IgD-negative memory B cell (primary cell): ENCODE data around the gene STPG2. TPM values are rescaled to one million over a fixed set of nuclear protein-coding genes. Genes with fewer than 3 reads are reported as not detected.
A peak's percentile ranks its signal among the peaks of the same experiment; 100 is the strongest.
"Not testable (repeated sequence)": the region's sequence is repeated elsewhere in the genome, so short reads cannot be mapped to it uniquely, and the experiment has no call there.

ENCODE experiments used
- H3K27ac Mint-ChIP-seq, 3 donors: one replicate each; pipeline ENCODE4 v1.8.0; 2020 to 2022; ENCODE audit warnings: mild to moderate bottlenecking in 3 of 3, mixed read lengths in 3 of 3, moderate library complexity in 1 of 3
- H3K27me3 Mint-ChIP-seq: one replicate; pipeline ENCODE4 v1.8.0; 2021; ENCODE audit warnings: mixed read lengths
- H3K36me3 Mint-ChIP-seq: one replicate; pipeline ENCODE4 v1.8.0; 2020; ENCODE audit warnings: mild to moderate bottlenecking, mixed read lengths
- H3K4me1 Mint-ChIP-seq, 3 donors: one replicate each; pipeline ENCODE4 v1.8.0; 2020 to 2022; ENCODE audit warnings: mixed read lengths in 3 of 3, mild to moderate bottlenecking in 1 of 3
- H3K4me3 Mint-ChIP-seq, 4 donors: one replicate each; pipeline ENCODE4 v1.8.0; 2020 to 2022; ENCODE audit warnings: mild to moderate bottlenecking in 4 of 4, mixed read lengths in 4 of 4, moderate library complexity in 3 of 4
- H3K9me3 Mint-ChIP-seq, 3 donors: one replicate each; pipeline ENCODE4 v1.8.0; 2020 to 2021; ENCODE audit warnings: mixed read lengths in 3 of 3, mild to moderate bottlenecking in 1 of 3
- polyA plus RNA-seq: library from polyadenylated mRNA; unstranded; fragments of 300-500 nt; fragmentation: Illumina TruSeq; gene quantifications from one replicate; pipeline ENCODE4 v1.2.3, GENCODE V29; 2021

Gene STPG2
- polyA plus RNA-seq, 1 donor from 2014 or later: 0.18 TPM

DNA sequence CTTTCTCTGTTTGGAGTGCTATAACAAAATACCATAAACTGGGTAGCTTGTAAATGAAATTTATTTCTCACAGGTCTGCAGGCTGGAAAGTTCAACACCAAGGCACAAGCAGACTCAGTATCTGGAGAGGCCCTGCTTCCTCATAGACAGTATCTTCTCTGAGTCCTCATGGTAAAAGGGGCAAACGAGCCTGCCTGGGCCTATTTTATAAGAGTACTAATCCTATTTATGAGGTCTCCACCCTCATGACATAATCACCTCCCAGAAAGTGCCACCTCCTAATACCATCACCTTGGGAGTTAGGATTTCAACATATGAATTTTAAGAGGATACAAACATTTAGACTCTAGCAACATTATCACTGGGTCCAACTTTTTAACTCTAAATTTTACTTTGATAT lies 200.3 kb downstream of the STPG2 start:
- Mint-ChIP-seq H3K4me3 (no peak overlapping the region), H3K36me3 (peaks cover 2% of the 10 kb centered on the region), H3K27ac (no peak overlapping the region), H3K9me3 (peaks cover 4 to 24% (median 15%) of the 10 kb centered on the region in 3 donors), H3K4me1 (peaks cover 0 to 1% (median 0%) of the 10 kb centered on the region in 3 donors), H3K27me3 (no peaks in the 10 kb centered on the region)

DNA sequence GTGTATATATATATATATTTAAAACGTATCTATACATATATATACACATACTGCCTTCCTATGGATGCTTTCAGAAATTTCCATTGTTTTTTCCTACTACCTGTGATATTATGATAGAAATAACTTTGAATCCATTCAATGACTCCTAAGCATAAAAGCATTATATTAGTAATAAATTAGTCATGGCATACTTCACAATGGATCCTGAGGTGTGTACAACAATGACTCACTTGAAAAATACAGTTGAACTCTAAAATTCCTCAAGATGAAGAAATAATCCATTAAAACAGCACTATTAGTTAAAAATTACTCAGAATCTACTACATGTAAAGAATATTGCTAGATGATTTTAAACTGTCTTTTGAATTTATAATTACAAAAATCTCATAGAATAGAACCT lies 201.1 kb downstream of the STPG2 start:
- Mint-ChIP-seq H3K4me1 (peaks cover 0 to 1% (median 0%) of the 10 kb centered on the region in 3 donors), H3K27me3 (no peaks in the 10 kb centered on the region), H3K9me3 (peaks cover 4 to 24% (median 15%) of the 10 kb centered on the region in 3 donors), H3K36me3 (peaks cover 2% of the 10 kb centered on the region), H3K4me3 (no peak overlapping the region), H3K27ac (no peak overlapping the region)

DNA sequence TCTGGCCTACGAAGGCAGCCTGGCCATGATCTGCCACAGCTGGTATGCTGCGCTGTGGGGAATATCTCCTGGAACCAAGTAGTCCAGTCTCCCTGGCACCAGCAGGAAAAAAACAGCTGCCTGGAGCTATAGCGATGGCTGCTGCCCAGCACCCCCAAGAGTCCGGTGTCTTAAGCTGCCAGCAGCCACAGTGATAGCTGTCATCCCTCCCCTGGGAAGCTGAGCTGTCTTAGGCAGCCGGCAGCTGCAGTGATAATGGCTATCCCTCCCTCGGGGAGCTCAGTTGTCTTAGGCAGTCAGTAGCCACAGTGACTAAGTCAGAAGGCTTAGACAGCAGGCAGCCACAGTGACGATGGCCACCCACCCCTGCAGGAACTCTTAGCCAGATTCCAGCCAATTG lies 205.1 kb downstream of the STPG2 start:
- no peak overlapping the region for H3K27ac Mint-ChIP-seq
- H3K4me1 Mint-ChIP-seq: peaks cover 0 to 1% (median 0%) of the 10 kb centered on the region in 3 donors
- no peaks in the 10 kb centered on the region for H3K27me3 Mint-ChIP-seq
- peaks cover 6 to 37% (median 20%) of the 10 kb centered on the region in 3 donors for H3K9me3 Mint-ChIP-seq
- H3K4me3 Mint-ChIP-seq: no peak overlapping the region
- peaks cover 2% of the 10 kb centered on the region for H3K36me3 Mint-ChIP-seq

DNA sequence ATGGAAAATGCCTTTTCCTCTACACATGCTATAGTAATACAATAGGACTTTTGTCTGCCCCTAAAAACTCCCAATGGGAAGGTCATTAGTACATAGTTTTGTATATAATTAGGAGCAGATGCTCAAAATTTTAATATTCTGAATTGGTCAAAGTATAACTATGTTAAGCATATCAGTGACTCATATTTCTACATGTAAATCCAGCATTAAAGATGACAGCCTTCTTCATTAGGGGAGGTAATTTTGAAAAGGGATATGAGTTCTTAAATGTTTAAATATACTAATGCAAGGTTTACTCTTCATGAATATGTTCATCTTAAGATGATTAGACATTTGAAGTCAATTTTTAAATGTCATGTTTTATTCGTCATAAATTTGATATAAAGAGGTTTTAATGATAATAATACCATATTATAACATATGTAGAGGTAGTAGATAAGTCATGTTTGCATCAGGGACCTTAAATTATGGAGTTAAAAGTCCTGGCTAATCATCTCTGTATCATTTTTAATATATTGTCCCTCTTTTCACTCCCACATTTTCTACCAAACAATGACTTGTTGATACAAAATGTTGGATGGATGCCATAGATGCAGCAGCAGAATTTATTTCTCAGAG lies 218.8 kb downstream of the STPG2 start:
- no peaks in the 10 kb centered on the region for H3K36me3 Mint-ChIP-seq
- H3K27me3 Mint-ChIP-seq: no peaks in the 10 kb centered on the region
- H3K9me3 Mint-ChIP-seq: no peaks in the 10 kb centered on the region
- H3K4me1 Mint-ChIP-seq: no peaks in the 10 kb centered on the region
- H3K4me3 Mint-ChIP-seq: no peak overlapping the region
- peak overlapping the region in 1 of 3 donors; percentile 81 for H3K27ac Mint-ChIP-seq

DNA sequence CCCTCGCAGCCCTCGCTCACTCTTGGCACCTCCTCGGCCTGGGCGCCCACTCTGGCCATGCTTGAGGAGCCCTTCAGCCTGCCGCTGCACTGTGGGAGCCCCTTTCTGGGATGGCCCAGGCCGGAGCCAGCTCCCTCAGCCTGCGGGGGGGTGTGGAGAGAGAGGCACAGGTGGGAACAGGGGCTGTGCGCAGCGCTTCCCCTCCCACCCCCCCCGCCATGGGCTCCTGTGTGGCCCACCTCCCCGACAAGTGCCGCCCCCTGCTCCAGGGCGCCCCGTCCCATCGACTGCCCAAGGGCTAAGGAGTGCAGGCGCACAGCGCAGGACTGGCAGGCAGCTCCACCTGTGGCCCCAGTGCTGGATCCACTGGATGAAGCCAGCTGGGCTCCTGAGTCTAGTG lies 220.2 kb downstream of the STPG2 start:
- Mint-ChIP-seq H3K36me3 (no peaks in the 10 kb centered on the region), H3K27ac (no peak overlapping the region), H3K4me1 (no peaks in the 10 kb centered on the region), H3K4me3 (no peak overlapping the region), H3K9me3 (no peaks in the 10 kb centered on the region), H3K27me3 (no peaks in the 10 kb centered on the region)

DNA sequence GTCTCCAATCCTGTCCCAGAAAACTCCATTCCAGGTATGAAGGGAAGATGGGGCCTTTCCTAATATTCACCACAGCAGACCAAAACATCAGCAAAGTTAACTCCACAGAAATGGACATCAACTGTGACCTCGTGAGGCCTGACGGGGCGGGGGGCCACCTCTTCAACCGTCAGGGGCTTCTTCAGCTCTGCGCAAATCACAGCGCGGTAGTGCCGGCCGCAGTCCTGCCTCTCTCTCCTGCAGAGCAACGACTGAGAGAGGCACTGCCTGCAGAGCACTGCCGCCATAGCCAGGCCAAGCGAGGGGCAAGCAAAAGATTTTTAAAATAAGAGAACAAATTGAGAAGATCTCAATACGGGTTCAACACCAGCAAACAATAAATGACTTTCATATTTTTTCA lies 226.2 kb downstream of the STPG2 start:
- H3K9me3 Mint-ChIP-seq: peaks cover 0 to 6% (median 5%) of the 10 kb centered on the region in 3 donors
- H3K27me3 Mint-ChIP-seq: no peaks in the 10 kb centered on the region
- H3K4me1 Mint-ChIP-seq: no peaks in the 10 kb centered on the region
- H3K36me3 Mint-ChIP-seq: no peaks in the 10 kb centered on the region
- no peak overlapping the region for H3K4me3 Mint-ChIP-seq
- no peak overlapping the region for H3K27ac Mint-ChIP-seq

DNA sequence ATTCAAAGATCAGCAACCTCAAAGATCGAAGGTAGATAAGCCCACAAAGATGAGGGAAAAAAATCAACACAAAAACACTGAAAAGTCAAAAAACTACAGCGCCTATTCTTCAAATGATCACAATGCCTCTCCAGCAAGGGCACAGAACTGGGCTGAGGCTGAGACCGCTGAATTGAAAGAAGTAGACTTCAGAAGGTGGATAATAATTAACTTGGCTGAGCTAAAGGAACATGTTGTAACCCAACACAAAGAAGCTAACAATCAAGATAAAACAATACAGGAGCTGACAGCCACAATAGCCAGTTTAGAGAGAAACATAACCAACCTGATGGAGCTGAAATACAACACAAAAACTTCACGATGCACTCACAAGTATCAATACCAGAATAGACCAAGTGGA lies 231.1 kb downstream of the STPG2 start:
- no peak overlapping the region for H3K4me3 Mint-ChIP-seq
- peaks cover 0 to 3% (median 0%) of the 10 kb centered on the region in 3 donors for H3K4me1 Mint-ChIP-seq
- no peaks in the 10 kb centered on the region for H3K27me3 Mint-ChIP-seq
- H3K36me3 Mint-ChIP-seq: no peaks in the 10 kb centered on the region
- no peak overlapping the region for H3K27ac Mint-ChIP-seq
- H3K9me3 Mint-ChIP-seq: peaks cover 0 to 6% (median 5%) of the 10 kb centered on the region in 3 donors

DNA sequence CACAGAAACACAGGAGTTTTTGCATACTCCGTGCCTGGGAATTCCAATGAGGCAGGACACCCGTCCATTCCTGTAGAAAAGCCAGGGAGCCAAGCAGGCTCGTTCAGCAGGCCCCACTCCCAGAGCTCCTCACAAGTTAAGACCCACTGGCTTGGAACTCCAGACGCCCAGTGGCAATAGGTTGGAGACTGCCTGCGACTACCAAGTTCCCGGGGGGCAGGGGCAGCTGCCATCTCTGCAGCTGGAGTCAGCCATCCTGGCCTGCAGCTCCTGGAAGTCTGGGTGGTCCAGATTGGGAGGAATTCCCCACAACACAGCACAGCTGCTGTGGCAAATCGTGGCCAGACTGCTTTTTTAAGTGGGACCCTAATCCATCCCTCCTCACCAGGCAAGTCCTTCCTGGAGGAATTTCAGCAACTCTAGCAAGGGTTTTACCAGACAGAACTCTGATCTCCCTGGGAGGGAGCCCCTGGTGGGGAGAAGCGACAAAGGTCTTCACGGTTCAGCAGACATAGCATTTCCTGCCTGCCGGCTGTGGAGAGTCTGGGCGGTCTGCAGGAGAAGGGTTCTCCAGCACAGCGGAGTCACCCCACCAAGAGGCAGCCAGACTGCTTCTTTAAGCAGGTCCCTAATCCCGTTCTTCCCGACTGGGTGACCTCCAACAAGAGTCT lies 231.9 kb downstream of the STPG2 start:
- peaks cover 0 to 3% (median 0%) of the 10 kb centered on the region in 3 donors for H3K4me1 Mint-ChIP-seq
- no peaks in the 10 kb centered on the region for H3K27me3 Mint-ChIP-seq
- H3K27ac Mint-ChIP-seq: no peak overlapping the region
- H3K4me3 Mint-ChIP-seq: no peak overlapping the region
- no peaks in the 10 kb centered on the region for H3K36me3 Mint-ChIP-seq
- H3K9me3 Mint-ChIP-seq: peaks cover 0 to 6% (median 5%) of the 10 kb centered on the region in 3 donors

DNA sequence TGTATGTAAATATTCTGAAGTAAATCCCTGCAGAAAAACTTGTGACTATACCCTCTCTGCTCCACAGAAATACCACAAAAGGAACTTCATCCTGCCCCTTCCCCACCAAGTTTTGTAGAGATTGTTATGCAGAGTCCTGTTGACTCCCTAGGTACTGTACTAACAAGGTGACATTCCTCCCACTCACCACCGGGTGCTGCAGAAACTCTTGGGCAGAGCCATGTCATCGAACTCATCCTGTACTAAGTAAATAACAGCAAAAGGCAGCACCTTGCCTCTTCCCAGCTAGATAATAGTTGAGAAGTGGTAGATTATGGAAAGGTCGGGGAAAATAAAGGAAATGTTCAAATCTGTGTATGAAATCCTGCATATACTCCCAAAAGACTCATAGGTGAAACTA lies 233.3 kb downstream of the STPG2 start:
- no peak overlapping the region for H3K27ac Mint-ChIP-seq
- peaks cover 0 to under 1% (median 0%) of the 10 kb centered on the region in 3 donors for H3K9me3 Mint-ChIP-seq
- peaks cover 0 to 3% (median 0%) of the 10 kb centered on the region in 3 donors for H3K4me1 Mint-ChIP-seq
- H3K36me3 Mint-ChIP-seq: no peaks in the 10 kb centered on the region
- H3K27me3 Mint-ChIP-seq: no peaks in the 10 kb centered on the region
- no peak overlapping the region for H3K4me3 Mint-ChIP-seq

DNA sequence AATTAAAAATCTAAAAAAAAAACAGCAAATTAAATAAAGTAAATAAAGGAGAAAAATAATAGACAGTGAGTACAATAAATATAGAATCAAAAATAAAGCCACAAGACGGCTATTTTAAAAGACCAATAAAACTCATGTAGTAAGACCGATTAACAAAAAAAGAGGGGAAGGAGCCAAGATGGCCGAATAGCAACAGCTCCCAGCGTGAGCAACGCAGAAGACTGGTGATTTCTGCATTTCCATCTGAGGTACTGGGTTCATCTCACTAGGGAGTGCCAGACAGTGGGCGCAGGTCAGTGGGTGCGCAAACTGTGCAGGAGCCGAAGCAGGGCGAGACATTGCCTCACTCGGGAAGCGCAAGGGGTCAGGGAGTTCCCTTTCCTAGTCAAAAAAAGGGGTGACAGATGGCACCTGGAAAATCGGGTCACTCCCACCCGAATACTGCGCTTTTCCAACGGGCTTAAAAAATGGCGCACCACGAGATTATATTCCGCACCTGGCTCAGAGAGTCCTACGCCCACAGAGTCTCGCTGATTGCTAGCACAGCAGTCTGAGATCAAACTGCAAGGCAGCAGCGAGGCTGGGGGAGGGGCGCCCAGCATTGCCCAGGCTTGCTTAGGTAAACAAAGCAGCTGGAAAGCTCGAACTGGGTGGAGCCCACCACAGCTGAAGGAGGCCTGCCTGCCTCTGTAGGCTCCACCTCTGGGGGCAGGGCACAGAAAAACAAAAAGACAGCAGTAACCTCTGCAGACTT lies 239.7 kb downstream of the STPG2 start:
- not testable (repeated sequence) for H3K4me1 Mint-ChIP-seq, H3K27me3 Mint-ChIP-seq, H3K36me3 Mint-ChIP-seq, H3K9me3 Mint-ChIP-seq, H3K4me3 Mint-ChIP-seq, H3K27ac Mint-ChIP-seq

DNA sequence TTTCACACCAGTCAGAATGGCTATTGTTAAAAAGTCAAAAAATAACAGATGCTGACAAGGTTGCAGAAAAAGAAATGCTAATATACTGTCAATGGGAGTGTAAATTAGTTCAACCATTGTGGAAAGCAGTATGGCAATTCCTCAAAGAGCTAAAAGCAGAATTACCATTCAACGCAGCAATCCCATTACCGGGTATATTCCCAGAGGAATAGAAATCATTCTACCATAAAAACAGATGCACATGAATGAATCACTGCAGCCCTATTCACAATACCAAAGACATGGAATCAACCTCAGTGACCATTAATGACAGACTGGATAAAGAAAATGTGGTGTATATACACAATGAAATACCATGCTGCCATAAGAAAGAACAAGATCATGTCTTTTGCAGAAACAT lies 243.0 kb downstream of the STPG2 start:
- Mint-ChIP-seq H3K27me3 (no peaks in the 10 kb centered on the region), H3K27ac (no peak overlapping the region), H3K9me3 (peaks cover 0 to 13% (median 8%) of the 10 kb centered on the region in 3 donors), H3K36me3 (no peaks in the 10 kb centered on the region), H3K4me1 (no peaks in the 10 kb centered on the region), H3K4me3 (no peak overlapping the region)

DNA sequence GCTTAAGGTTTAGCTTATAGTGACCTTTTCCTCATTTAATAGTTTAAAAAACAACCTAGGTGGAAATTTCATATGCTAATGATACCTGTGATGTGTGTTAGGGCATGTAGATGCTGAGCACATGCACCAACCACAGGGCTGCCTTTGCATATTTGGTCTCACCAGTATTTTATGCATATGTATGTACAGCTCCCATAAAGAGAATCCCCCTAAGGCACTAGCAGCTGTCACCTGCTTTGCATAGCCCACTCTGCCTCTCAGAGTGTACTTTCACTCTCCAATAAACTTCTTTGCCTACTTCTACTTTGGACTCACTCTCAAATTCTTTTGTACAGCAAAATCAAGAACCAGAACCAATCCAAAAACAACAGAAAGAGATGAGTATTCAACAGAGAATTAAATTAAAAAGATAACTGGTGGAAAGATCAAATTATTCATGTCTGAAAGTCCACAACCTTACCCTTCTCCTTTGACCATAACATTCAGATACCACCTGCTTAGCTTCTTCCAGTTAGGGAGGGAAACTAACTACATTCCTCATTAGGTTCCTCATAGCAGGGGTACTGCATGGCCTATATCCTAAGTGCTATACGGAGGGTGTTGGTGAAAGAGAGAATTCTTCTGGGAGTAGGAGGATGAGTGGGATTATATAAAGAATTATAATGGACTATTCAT lies 250.5 kb downstream of the STPG2 start:
- H3K27ac Mint-ChIP-seq: no peak overlapping the region
- no peak overlapping the region for H3K4me3 Mint-ChIP-seq
- peaks cover 0 to 3% (median 2%) of the 10 kb centered on the region in 3 donors for H3K9me3 Mint-ChIP-seq
- H3K4me1 Mint-ChIP-seq: no peaks in the 10 kb centered on the region
- no peaks in the 10 kb centered on the region for H3K36me3 Mint-ChIP-seq
- no peaks in the 10 kb centered on the region for H3K27me3 Mint-ChIP-seq

DNA sequence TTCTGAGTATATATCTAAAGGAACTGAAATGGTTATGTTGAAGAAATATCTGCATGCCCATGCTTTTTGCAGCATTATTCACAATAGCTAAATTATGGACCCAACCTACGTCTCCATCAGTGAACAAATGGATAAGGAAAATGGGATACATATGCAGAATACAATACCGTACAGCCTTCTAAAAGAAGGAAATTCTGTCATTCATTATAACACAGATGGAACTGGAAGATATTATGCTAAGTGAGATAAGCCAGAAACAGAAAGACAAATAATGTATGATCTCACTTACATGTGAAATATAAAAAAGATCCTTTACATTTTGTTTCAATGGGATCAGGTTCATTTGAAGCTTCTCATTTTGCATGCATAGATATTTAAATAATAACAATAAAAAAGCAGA lies 263.3 kb downstream of the STPG2 start:
- peaks cover 3 to 9% (median 6%) of the 10 kb centered on the region in 3 donors for H3K9me3 Mint-ChIP-seq
- H3K4me1 Mint-ChIP-seq: peaks cover 0 to 3% (median 0%) of the 10 kb centered on the region in 3 donors
- H3K27ac Mint-ChIP-seq: no peak overlapping the region
- no peaks in the 10 kb centered on the region for H3K27me3 Mint-ChIP-seq
- H3K36me3 Mint-ChIP-seq: peaks cover 3% of the 10 kb centered on the region
- H3K4me3 Mint-ChIP-seq: no peak overlapping the region

DNA sequence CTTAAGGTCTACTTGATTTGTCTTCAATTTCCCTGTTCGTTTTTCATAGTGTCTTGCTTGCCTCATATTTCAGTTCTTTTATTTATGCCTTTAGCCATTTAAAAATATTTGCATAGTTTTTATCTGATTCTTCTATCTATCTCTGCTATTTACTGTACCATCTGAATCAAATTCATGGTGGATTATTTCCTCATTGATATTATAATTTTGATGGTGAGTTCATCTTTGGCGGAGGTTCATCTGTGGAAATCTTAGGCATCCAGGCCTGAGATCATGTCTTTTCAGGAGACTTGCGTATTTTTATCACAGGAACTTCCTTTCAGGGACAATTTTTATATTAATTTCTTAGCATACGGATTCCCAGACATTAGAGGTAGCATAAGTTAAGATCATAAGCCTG lies 275.2 kb downstream of the STPG2 start:
- Mint-ChIP-seq H3K4me1 (no peaks in the 10 kb centered on the region), H3K9me3 (peaks cover 0 to 8% (median 4%) of the 10 kb centered on the region in 3 donors), H3K27me3 (no peaks in the 10 kb centered on the region), H3K4me3 (no peak overlapping the region), H3K36me3 (no peaks in the 10 kb centered on the region), H3K27ac (no peak overlapping the region)

DNA sequence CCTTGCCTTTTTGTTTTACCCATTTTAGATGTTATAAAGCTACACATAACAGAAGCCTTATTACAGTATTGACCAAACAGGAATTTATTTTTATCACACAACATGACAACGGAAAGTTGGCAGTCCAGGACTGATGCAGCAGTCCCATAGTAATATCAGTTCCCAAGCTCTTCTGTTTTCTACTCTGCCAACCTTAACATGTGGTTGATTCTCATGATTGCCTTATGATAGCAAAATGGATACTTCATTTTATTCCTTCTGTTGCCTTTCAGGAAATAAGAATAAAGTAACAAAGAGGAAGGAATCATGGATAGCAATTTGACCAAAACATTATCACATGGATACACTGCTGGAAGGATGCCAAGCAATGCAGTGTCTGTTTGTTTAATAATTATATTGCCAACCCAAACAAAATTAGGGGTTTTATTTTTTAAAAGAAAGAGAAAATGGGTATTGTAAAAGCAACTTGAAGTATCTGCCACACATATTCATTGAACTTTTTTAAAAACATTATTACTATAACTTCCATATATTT lies 275.7 kb downstream of the STPG2 start:
- H3K27me3 Mint-ChIP-seq: no peaks in the 10 kb centered on the region
- H3K4me1 Mint-ChIP-seq: no peaks in the 10 kb centered on the region
- H3K9me3 Mint-ChIP-seq: peaks cover 0 to 13% (median 4%) of the 10 kb centered on the region in 3 donors
- no peaks in the 10 kb centered on the region for H3K36me3 Mint-ChIP-seq
- H3K27ac Mint-ChIP-seq: no peak overlapping the region
- no peak overlapping the region for H3K4me3 Mint-ChIP-seq
